Activated CD4-positive, alpha-beta T cell treated with anti-CD3 and anti-CD28 coated beads, Interleukin-10, Interleukin-2, amounts not matched to agents 100 ng/mL and 50 ng/mL, durations not matched to agents 16 hours and 8 hours (primary cell): ENCODE measurements around the gene PLA2G15.

ENCODE experiments used
- DNase-seq: peaks from one replicate; pipeline ENCODE4 v3.0.0-alpha.2; 2020

PLA2G15 gene

DNA sequence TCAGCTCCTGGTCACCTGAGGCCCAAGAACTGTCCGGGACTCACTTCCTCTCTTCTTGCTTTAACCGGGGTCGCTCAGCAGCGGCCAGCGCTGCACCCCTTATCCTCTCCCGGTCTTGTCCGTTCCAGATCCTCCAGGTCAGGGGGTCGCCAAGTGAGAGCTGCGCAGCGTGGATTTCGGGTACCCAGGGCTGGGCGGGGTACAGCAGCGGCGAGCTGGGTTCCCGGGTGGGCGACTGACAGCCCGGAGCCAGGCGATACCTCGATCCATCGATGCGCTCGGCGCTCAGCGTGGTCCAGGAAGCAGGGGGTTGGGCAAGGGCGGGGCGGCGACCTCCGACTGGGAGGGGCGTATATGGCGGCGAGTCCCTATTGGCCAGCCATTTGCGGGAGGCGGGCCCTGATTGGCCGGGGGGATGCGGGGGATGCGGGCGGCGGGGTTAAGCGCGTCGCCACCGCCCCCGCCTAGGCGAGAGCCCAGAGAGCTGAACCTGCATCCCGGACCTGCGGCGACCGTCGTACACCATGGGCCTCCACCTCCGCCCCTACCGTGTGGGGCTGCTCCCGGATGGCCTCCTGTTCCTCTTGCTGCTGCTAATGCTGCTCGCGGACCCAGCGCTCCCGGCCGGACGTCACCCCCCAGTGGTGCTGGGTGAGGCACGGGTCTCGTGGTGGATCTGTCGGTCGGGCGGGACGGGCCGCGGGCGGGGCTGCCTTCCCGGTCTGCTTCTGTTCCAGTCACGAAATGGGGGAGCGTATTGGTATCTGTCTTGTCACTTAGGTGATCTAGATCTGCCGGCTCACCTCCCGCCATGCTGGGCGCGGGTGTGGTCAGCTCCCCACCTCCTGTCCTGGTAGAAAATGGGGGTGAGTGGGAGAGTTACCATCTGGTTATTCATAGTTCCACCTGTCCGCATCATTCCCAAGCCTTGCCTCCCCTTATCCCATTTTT is at the start of gene PLA2G15:
Gene PLA2G15 (plus strand): TSS at position 471 of the 951 bp plus-strand sequence. CDS start 54 bp downstream, at position 525.
- peak; percentile 97 for DNase-seq

DNA sequence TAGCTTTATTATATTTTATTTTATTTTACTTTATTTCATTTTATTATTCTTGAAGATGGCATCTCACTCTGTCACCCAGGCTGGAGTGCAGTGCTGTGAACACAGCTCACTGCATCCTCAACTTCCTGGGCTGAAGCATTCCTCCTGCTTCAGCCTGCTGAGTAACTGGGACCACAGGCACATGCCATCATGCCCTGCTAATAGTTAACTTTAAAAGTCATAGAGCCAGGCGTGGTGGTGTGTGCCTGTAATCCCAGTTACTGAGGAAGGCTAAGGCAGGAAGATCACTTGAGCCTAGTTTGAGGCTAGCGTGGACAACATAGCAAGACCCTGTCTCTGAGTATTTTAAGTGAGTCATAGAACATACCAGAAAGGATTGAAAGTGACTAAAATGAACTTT is 47.9 kb upstream of the PLA2G15 start:
- DNase-seq, result no peak

DNA sequence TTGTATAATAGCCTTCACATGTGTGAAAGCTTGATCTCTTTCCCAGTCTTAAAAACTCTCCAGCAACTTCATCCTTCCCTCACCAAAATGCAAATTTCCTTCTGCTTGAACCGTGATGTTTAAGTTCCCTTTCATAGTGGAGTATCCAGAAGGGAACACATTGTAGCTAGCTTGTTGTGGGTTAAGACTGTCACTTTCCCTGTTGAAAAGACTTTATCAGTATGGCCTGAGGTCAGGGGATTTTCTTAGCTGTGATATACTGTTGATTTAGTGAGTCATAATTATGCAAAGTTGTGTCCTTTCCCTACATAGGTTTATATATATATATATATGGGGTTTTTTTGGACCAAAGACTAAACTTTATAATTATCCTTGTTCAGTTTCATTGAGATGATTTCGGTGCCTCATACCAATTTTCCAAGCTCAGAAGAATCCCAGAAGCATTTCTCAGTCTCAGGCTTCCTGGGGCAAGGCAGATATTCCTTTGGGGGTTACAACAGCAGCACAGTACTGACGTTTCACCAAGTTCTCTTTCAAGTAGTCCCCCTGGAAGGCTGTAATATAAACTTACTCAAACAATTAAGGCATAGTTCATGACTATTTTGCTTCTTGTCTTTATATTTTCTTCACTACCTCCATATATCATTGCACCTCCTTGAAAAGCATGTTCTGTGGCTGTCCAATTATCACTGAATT is 44.9 kb upstream of the PLA2G15 start:
- no peak for DNase-seq

DNA sequence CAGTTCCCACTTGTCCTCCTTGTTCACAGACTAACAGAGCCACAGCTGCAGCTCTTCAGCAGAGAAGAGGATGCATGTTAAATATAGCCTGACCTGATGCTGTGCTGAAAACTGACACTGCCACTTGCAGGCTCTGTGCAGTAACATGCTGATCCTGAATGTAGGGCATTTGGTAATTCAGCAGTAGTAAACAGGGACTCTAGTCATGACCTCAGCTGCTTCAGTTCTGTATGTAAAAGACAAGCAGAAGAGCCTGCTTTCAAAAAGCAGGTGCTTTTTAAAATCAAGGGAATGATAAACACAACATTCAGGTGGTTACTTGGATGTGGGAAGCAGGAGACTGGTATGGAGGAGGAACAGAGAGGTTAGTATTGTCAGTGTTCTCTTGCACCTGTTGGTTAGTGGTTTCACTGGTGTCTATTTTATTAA is 43.1 kb upstream of the PLA2G15 start:
- no peak for DNase-seq

DNA sequence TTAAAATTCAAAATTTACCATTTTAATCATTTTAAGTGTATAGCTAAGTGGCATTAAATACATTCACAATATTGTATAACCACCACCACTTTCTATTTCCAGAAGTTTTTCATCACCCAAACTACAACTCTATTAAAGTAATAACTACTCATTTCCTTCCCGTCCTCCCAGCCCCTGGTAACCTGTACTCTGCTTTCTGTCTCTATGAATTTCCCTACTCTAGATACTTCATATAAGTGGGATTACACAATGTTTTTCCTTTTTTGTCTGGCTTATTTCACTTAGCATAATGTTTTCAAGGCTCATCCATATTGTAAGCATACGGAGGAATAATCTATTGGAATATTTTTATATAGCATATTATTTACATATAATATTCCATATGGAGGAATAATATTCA is 38.9 kb upstream of the PLA2G15 start:
- no peak for DNase-seq

- DNase-seq, result no peak
Measured at GRCh38 chr16:68214726-68215125, 30.4 kb upstream of the PLA2G15 start.

DNA sequence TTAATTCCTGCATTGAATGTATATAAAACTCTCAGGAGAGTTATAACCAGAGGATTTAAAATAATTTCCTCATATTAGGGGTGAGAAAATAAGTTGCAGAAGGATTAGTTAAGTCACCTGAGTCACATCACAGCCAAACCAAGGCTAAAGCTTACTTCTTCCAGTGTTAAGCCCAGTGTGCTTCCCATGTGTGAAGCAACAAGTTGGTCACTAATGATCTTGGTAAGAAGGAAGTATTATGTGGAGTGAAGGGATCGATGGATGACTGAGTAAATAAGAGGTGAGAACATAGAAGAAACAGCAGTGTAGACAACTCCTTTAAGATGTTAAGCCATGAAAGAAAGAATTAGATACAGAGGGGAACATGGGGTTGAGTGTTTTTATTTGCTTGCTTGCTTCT is 29.9 kb upstream of the PLA2G15 start:
- DNase-seq, result no peak

- DNase-seq, result no peak
Measured at GRCh38 chr16:68216240-68216639, 28.9 kb upstream of the PLA2G15 start.

DNA sequence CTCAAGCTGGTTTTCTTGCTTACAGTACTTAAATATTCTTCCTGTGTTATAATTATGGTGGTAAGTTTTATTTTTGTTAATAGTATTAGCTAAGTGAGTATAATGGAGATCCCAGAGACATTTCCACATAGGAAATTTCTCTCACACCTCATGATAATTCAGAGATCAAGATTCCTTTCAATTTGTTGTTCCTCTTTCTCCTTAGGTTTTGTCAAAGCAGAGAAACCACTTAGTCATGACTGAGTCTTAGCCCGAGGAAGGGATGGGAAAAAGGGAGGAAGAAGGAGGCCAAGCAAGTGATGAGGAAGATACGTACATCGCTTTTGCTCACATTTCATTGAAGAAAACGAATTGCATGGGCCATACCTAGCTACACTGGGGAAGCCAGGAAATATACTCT is 27.7 kb upstream of the PLA2G15 start:
- DNase-seq, result no peak

- no peak for DNase-seq
Measured at GRCh38 chr16:68219725-68220351, 25.3 kb upstream of the PLA2G15 start.

GRCh38 chr16:68223072-68223471 is 22.1 kb upstream of the PLA2G15 start:
- no peak for DNase-seq

DNA sequence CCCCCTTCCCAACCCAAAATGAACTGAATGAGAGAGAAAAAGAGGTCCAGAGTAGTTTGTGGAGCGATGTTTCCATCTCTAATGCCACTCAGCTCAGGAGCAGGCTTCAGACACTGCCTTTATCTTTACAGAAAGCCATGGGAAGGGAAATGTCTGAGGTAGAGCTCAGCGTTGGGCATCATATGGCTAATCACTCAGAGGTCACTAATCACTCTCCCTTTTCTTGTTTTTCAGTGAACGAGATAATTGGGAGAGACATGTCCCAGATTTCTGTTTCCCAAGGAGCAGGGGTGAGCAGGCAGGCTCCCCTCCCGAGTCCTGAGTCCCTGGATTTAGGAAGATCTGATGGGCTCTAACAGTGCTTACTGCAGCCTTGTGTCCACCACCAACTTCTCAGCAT is 19.1 kb upstream of the PLA2G15 start:
- no peak for DNase-seq

DNA sequence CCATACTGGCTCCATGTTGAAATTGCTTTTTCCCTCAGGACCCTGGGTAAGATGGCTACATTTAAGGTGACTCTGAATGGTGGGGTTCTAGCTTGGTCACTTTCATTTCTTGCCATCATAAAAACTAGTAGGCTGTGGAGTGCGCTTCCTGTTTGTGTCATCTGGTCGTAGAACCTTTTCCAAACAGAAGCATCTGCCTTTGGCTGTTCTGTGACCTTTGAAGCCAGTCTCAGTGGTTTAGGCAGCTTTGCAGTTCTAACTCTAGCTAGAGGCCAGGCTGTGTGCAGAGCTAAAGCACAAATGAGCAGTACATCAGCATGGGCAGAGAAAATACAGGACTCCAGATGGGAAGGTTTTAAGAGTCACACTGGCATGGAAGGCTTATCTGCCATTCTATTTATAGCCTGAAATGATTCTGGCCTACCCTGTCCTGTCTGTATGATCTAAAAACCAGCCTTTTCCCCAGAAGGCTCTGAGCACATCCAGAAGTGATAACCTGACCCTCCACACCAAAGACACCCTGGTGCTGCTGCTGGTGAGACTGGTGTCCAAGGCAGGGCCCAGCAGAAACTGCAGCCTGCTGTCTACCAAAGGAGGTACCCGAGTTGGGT is 17.9 kb upstream of the PLA2G15 start:
- DNase-seq, result peak; percentile 43

GRCh38 chr16:68227850-68228553 is 17.2 kb upstream of the PLA2G15 start:
- DNase-seq, result no peak

GRCh38 chr16:68228652-68229051 is 16.5 kb upstream of the PLA2G15 start:
- DNase-seq, result no peak

GRCh38 chr16:68229431-68230175 is 15.6 kb upstream of the PLA2G15 start:
- peak; percentile 47 for DNase-seq

- no peak for DNase-seq
Measured at GRCh38 chr16:68230176-68230571, 15.0 kb upstream of the PLA2G15 start.

- no peak for DNase-seq
Measured at GRCh38 chr16:68230956-68231355, 14.2 kb upstream of the PLA2G15 start.

GRCh38 chr16:68231384-68232136 is 13.6 kb upstream of the PLA2G15 start:
- no peak for DNase-seq

GRCh38 chr16:68232335-68232734 is 12.8 kb upstream of the PLA2G15 start:
- DNase-seq, result no peak
